Suprapubic skin (tissue), 4 donors: ENCODE data around the gene SND1.

Experiments
- EP300 ChIP-seq: sonication (generic); formaldehyde crosslinking; IDR thresholded peaks from one replicate; pipeline ENCODE4 v1.6.1; 2017; ENCODE audit warnings: antibody characterized with exemption
- POLR2A ChIP-seq, 2 donors: fragments of 450-650 bp; IDR thresholded peaks; one replicate each; pipeline ENCODE4 v1.6.1; 2017; ENCODE audit warnings: antibody characterized with exemption in 2 of 2, mild to moderate bottlenecking in 2 of 2, moderate library complexity in 2 of 2
- POLR2AphosphoS5 ChIP-seq, 3 donors: sonication (generic); formaldehyde crosslinking; IDR thresholded peaks; one replicate each; pipeline ENCODE4 v1.6.1; 2017; ENCODE audit warnings: antibody characterized with exemption in 3 of 3
- TF ChIP-seq, protein P1 (sequence below), 2 donors: fragments of 200-600 bp in 1 of 2; fragments of 450-650 bp in 1 of 2; sonication (generic) in 1 of 2; IDR thresholded peaks; one replicate each; pipeline ENCODE4 v1.5.1; 2016 to 2019; ENCODE audit warnings: antibody characterized with exemption in 2 of 2, mild to moderate bottlenecking in 1 of 2, moderate library complexity in 1 of 2

DNA sequence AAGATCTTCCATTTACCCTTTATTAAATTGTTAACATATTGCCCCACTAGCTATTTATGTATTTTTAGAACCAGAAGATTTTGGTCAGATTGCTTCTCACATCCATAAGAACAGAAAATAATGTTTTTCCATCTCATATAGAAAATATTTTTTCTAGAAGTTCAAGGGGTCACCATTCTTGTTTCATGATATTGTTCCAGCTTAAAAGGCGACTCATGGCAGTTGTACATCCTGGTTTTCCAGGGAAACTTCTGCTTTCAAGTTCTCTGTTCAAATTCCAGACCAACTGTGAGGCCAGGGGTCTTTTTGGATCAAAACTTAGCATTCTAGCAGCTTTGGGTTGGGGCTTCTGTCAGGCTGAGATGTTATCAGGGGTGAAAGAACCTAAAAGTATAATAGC, 294.9 kb downstream of the SND1 start:
- TF ChIP-seq, protein P1, sequence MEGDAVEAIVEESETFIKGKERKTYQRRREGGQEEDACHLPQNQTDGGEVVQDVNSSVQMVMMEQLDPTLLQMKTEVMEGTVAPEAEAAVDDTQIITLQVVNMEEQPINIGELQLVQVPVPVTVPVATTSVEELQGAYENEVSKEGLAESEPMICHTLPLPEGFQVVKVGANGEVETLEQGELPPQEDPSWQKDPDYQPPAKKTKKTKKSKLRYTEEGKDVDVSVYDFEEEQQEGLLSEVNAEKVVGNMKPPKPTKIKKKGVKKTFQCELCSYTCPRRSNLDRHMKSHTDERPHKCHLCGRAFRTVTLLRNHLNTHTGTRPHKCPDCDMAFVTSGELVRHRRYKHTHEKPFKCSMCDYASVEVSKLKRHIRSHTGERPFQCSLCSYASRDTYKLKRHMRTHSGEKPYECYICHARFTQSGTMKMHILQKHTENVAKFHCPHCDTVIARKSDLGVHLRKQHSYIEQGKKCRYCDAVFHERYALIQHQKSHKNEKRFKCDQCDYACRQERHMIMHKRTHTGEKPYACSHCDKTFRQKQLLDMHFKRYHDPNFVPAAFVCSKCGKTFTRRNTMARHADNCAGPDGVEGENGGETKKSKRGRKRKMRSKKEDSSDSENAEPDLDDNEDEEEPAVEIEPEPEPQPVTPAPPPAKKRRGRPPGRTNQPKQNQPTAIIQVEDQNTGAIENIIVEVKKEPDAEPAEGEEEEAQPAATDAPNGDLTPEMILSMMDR (IDR thresholded peaks at IDR 0.05): no peak
- TF ChIP-seq EP300 (no peak), POLR2A (IDR thresholded peaks at IDR 0.05) (no peak), POLR2AphosphoS5 (IDR thresholded peaks at IDR 0.05) (no peak)
